DOHH2 (cell line): Measurements from ENCODE around the gene PCDHGB1.
A peak's percentile ranks its signal among the peaks of the same experiment; 100 is the strongest.

Experiments
- H3F3A ChIP-seq: fragments of 200-600 bp; sonication (generic), shearing (Covaris generic); 2 replicates; pipeline ENCODE4 v1.6.0; 2016; ENCODE audit warnings: antibody characterized with exemption, mild to moderate bottlenecking; ENCODE audit not compliant: control insufficient read depth, insufficient read depth
- H3K27ac ChIP-seq: fragments of 200-600 bp; sonication (generic); 2 replicates; pipeline ENCODE4 v1.5.1; 2014; ENCODE audit warnings: low read depth, mild to moderate bottlenecking, low read length, moderate library complexity
- H3K27me3 ChIP-seq: fragments of 200-600 bp; sonication (generic); 2 replicates; pipeline ENCODE4 v1.6.1; 2014; ENCODE audit warnings: mild to moderate bottlenecking, low read length, mixed read lengths; ENCODE audit not compliant: control insufficient read depth
- H3K36me3 ChIP-seq: fragments of 200-600 bp; sonication (generic); 2 replicates; pipeline ENCODE4 v1.6.1; 2014; ENCODE audit warnings: mild to moderate bottlenecking, low read length, moderate library complexity, mixed read lengths; ENCODE audit not compliant: control insufficient read depth
- H3K4me1 ChIP-seq: fragments of 200-600 bp; sonication (generic); 2 replicates; pipeline ENCODE4 v1.6.1; 2014; ENCODE audit warnings: mild to moderate bottlenecking, low read length, mixed read lengths; ENCODE audit not compliant: control insufficient read depth
- H3K4me2 ChIP-seq: fragments of 200-600 bp; sonication (generic); 2 replicates; pipeline ENCODE4 v1.6.0; 2014; ENCODE audit warnings: mild to moderate bottlenecking, low read length, moderate library complexity
- H3K4me3 ChIP-seq: fragments of 200-600 bp; sonication (generic); 2 replicates; pipeline ENCODE4 v1.5.1; 2014; ENCODE audit warnings: mild to moderate bottlenecking, low read length, mixed read lengths
- H3K79me2 ChIP-seq: fragments of 200-600 bp; sonication (generic); 2 replicates; pipeline ENCODE4 v1.6.1; 2014; ENCODE audit warnings: mild to moderate bottlenecking, low read length, mixed read lengths; ENCODE audit not compliant: control insufficient read depth
- H3K9me2 ChIP-seq: fragments of 200-600 bp; sonication (generic); replicated peaks from 2 replicates; pipeline ENCODE4 v1.6.1; 2014; ENCODE audit warnings: mild to moderate bottlenecking, low read length, mixed read lengths; ENCODE audit not compliant: control insufficient read depth
- H3K9me3 ChIP-seq: fragments of 200-600 bp; sonication (generic); 2 replicates; pipeline ENCODE4 v1.6.1; 2014; ENCODE audit warnings: antibody characterized with exemption, low read length, mixed read lengths; ENCODE audit not compliant: control insufficient read depth, insufficient read depth
- H4K20me1 ChIP-seq: fragments of 200-600 bp; sonication (generic); 2 replicates; pipeline ENCODE4 v1.6.0; 2014; ENCODE audit warnings: low read depth, mild to moderate bottlenecking, antibody characterized with exemption, low read length, moderate library complexity; ENCODE audit not compliant: control insufficient read depth, insufficient read depth
- CTCF ChIP-seq: fragments of 200-600 bp; sonication (generic); IDR thresholded peaks from one replicate; pipeline ENCODE4 v1.5.1; 2014; ENCODE audit warnings: antibody characterized with exemption, mild to moderate bottlenecking, low read depth, low read length; ENCODE audit not compliant: poor library complexity, severe bottlenecking
- EZH2phosphoT487 ChIP-seq: fragments of 200-600 bp; sonication (generic); IDR thresholded peaks from 2 replicates; pipeline ENCODE4 v1.6.1; 2017; ENCODE audit warnings: borderline replicate concordance, mild to moderate bottlenecking, antibody characterized with exemption, low read length, moderate library complexity, mixed read lengths

The PCDHGB1 gene

GRCh38 chr5:141351591-141351990, 1.7 kb downstream of the PCDHGB1 start:
- TF ChIP-seq EZH2phosphoT487 (no peak), CTCF (no peak)

GRCh38 chr5:141354900-141355469, 5.1 kb downstream of the PCDHGB1 start, which contains the start of gene PCDHGA4:
TSS of gene PCDHGA4 (plus strand) at chr5:141355021. CDS start at chr5:141355108, 87 bp downstream.
- Histone ChIP-seq H3K27me3 (no peaks in the 10 kb centered on the region), H3K4me2 (peak within 1 kb of the TSS; percentile 48), H4K20me1 (no peaks in the 10 kb centered on the region), H3K4me1 (peaks cover 15% of the 10 kb centered on the region), H3K9me2 (no peaks in the 10 kb centered on the region), H3K36me3 (no peaks in the 10 kb centered on the region), H3K79me2 (no peaks in the 10 kb centered on the region), H3K27ac (no peak within 1 kb of the TSS), H3K4me3 (no peak within 1 kb of the TSS; the same call in 1 of the 2 replicates), H3K9me3 (peaks cover 10% of the 10 kb centered on the region; the same call in 1 of the 2 replicates), H3F3A (0 out of 2 replicates have a peak, but pooled peaks cover 3% of the 10 kb centered on the region)
- TF ChIP-seq EZH2phosphoT487: no peak
- peak; percentile 76 for TF ChIP-seq CTCF

More at GRCh38 chr5:141351591-141351990, 1.7 kb downstream of the PCDHGB1 start:
- Histone ChIP-seq H3K4me2 (no peak overlapping the region), H4K20me1 (no peaks in the 10 kb centered on the region), H3K9me2 (no peaks in the 10 kb centered on the region), H3K4me3 (no peak overlapping the region), H3K4me1 (peaks cover 18% of the 10 kb centered on the region), H3K27ac (no peak overlapping the region), H3K9me3 (peaks cover 10% of the 10 kb centered on the region; the same call in 1 of the 2 replicates), H3K27me3 (no peaks in the 10 kb centered on the region), H3F3A (0 out of 2 replicates have a peak, but pooled peaks cover 3% of the 10 kb centered on the region), H3K79me2 (no peaks in the 10 kb centered on the region), H3K36me3 (no peaks in the 10 kb centered on the region)

GRCh38 chr5:141355641-141356040, 5.7 kb downstream of the PCDHGB1 start:
- Histone ChIP-seq H3K4me1 (peaks cover 14% of the 10 kb centered on the region), H3K27ac (no peak overlapping the region), H3K27me3 (no peaks in the 10 kb centered on the region), H3K36me3 (peaks cover 2% of the 10 kb centered on the region), H3K79me2 (peaks cover 6% of the 10 kb centered on the region), H3K9me3 (peaks cover 12% of the 10 kb centered on the region), H3F3A (0 out of 2 replicates have a peak, but pooled peaks cover 3% of the 10 kb centered on the region), H3K4me2 (no peak overlapping the region), H4K20me1 (no peaks in the 10 kb centered on the region), H3K4me3 (no peak overlapping the region), H3K9me2 (no peaks in the 10 kb centered on the region)
- TF ChIP-seq CTCF: no peak
- TF ChIP-seq EZH2phosphoT487: no peak
